ENCODE results near the gene MAOB. TPM values are rescaled to one million over a fixed set of nuclear protein-coding genes. Genes with fewer than 3 reads are reported as not detected.
"Not testable (repeated sequence)": the region's sequence is repeated elsewhere in the genome, so short reads cannot be mapped to it uniquely, and the experiment has no call there.

MAOB gene
- total RNA-seq, 1 experiment from 2014 or later: 1.1 TPM

- no peak for TF ChIP-seq CTCF (conservative IDR thresholded peaks at IDR 0.05)
- whole genome bisulfite sequencing (ENCODE audit: extremely low coverage, insufficient read length, low lambda C conversion rate): no CpG with 5 or more reads among the region's 5 CpGs
- DNase-seq: no peak
- Histone ChIP-seq H3K9me3 (ENCODE audit: control insufficient read depth, low read depth, low read length) (no peaks in the 10 kb centered on the region), H2BK15ac (ENCODE audit: low read depth, low read length) (no peak overlapping the region), H3K23ac (ENCODE audit: insufficient read length, low read depth, low read length) (no peak overlapping the region), H2BK12ac (ENCODE audit: insufficient read length, low read depth, low read length) (no peak overlapping the region), H4K91ac (ENCODE audit: insufficient read length, low read depth, low read length) (no peak overlapping the region), H3K56ac (ENCODE audit: insufficient read length, low read depth, low read length) (no peak overlapping the region), H4K8ac (replicated peaks; ENCODE audit: insufficient read length, low read depth, low read length) (no peak overlapping the region), H3K14ac (ENCODE audit: insufficient read depth, low read length) (no peak overlapping the region), H2AFZ (ENCODE audit: low read length) (no peak overlapping the region), H3K79me2 (ENCODE audit: insufficient read depth, low read length) (no peaks in the 10 kb centered on the region), H3K27ac (ENCODE audit: insufficient read length, low read depth, low read length) (no peak overlapping the region), H2BK5ac (ENCODE audit: insufficient read length, low read length) (no peak overlapping the region), H4K20me1 (ENCODE audit: control insufficient read depth, insufficient read depth, insufficient read length) (no peaks in the 10 kb centered on the region), H3K4me1 (ENCODE audit: insufficient read depth, low read length) (no peaks in the 10 kb centered on the region), H3T11ph (ENCODE audit: low read length) (no peak overlapping the region), H3K27me3 (ENCODE audit: insufficient read depth, low read length) (no peaks in the 10 kb centered on the region), H3K9ac (ENCODE audit: extremely low read depth, insufficient read length, low read length) (no peak overlapping the region), H3K79me1 (ENCODE audit: insufficient read depth, low read depth, low read length, poor library complexity, severe bottlenecking) (no peaks in the 10 kb centered on the region), H2BK20ac (ENCODE audit: low read depth, low read length, poor library complexity, severe bottlenecking) (no peak overlapping the region), H3K23me2 (ENCODE audit: insufficient read length, low read depth, low read length, poor library complexity, severe bottlenecking) (no peaks in the 10 kb centered on the region), H3K18ac (ENCODE audit: insufficient read length, low read depth, low read length) (no peak overlapping the region), H2BK120ac (ENCODE audit: low read depth, low read length, poor library complexity, severe bottlenecking) (no peak overlapping the region), H3K4ac (ENCODE audit: low read depth, low read length) (no peak overlapping the region), H3K4me2 (ENCODE audit: insufficient read depth, insufficient read length, low read length) (no peak overlapping the region), H2AK5ac (ENCODE audit: insufficient read length, low read length) (no peak overlapping the region), H4K5ac (ENCODE audit: insufficient read length, low read depth, low read length) (no peak overlapping the region)
- Mint-ChIP-seq H3K4me3 (no peak overlapping the region), H3K27ac (no peak overlapping the region), H3K9me3 (peaks cover 68 to 79% of the 10 kb centered on the region in 2 experiments), H3K4me1 (no peaks in the 10 kb centered on the region), H3K27me3 (ENCODE audit: low read depth) (peaks cover 40% of the 10 kb centered on the region), H3K36me3 (ENCODE audit: insufficient read depth in 1 of 3, low read depth in 3 of 3) (peaks cover 0 to 7% (median 3%) of the 10 kb centered on the region in 3 experiments; a peak in 5 of 7 replicates)
These were observed 154.2 kb downstream of the MAOB start for GRCh38 chrX:43728002-43728401.

- not testable (repeated sequence) for H4K20me1 ChIP-seq (ENCODE audit: control insufficient read depth, insufficient read depth, insufficient read length); H3K4me2 ChIP-seq (ENCODE audit: insufficient read depth, insufficient read length, low read length); DNase-seq; H3K27me3 ChIP-seq (ENCODE audit: insufficient read depth, low read length); H3K79me1 ChIP-seq (ENCODE audit: insufficient read depth, low read depth, low read length, poor library complexity, severe bottlenecking); H4K5ac ChIP-seq (ENCODE audit: insufficient read length, low read depth, low read length); H3K4me1 ChIP-seq (ENCODE audit: insufficient read depth, low read length); H3K4ac ChIP-seq (ENCODE audit: low read depth, low read length); H2BK12ac ChIP-seq (ENCODE audit: insufficient read length, low read depth, low read length); H3K9me3 ChIP-seq (ENCODE audit: control insufficient read depth, low read depth, low read length); H3K14ac ChIP-seq (ENCODE audit: insufficient read depth, low read length); H4K91ac ChIP-seq (ENCODE audit: insufficient read length, low read depth, low read length); H3K79me2 ChIP-seq (ENCODE audit: insufficient read depth, low read length); H2BK20ac ChIP-seq (ENCODE audit: low read depth, low read length, poor library complexity, severe bottlenecking); H3T11ph ChIP-seq (ENCODE audit: low read length); H2BK5ac ChIP-seq (ENCODE audit: insufficient read length, low read length); H2BK15ac ChIP-seq (ENCODE audit: low read depth, low read length); H3K9ac ChIP-seq (ENCODE audit: extremely low read depth, insufficient read length, low read length); H3K56ac ChIP-seq (ENCODE audit: insufficient read length, low read depth, low read length); H3K23me2 ChIP-seq (ENCODE audit: insufficient read length, low read depth, low read length, poor library complexity, severe bottlenecking); H3K4me1 Mint-ChIP-seq; H2AK5ac ChIP-seq (ENCODE audit: insufficient read length, low read length); H4K8ac ChIP-seq (replicated peaks; ENCODE audit: insufficient read length, low read depth, low read length); H3K36me3 Mint-ChIP-seq (ENCODE audit: insufficient read depth in 1 of 3, low read depth in 3 of 3); H3K27ac ChIP-seq (ENCODE audit: insufficient read length, low read depth, low read length); H2AFZ ChIP-seq (ENCODE audit: low read length); H2BK120ac ChIP-seq (ENCODE audit: low read depth, low read length, poor library complexity, severe bottlenecking); H3K23ac ChIP-seq (ENCODE audit: insufficient read length, low read depth, low read length); H3K27ac Mint-ChIP-seq; H3K18ac ChIP-seq (ENCODE audit: insufficient read length, low read depth, low read length); H3K4me3 Mint-ChIP-seq
- H3K9me3 Mint-ChIP-seq: peaks cover 70 to 81% of the 10 kb centered on the region in 2 experiments
- peaks cover 40% of the 10 kb centered on the region for H3K27me3 Mint-ChIP-seq (ENCODE audit: low read depth)
- no CpG with 5 or more reads among the region's 6 CpGs for WGBS (ENCODE audit: extremely low coverage, insufficient read length, low lambda C conversion rate)
These were observed 155.0 kb downstream of the MAOB start for GRCh38 chrX:43727254-43727653.
